Mucosa of rectum (tissue), 2 donors: ENCODE data around the gene ATF7IP.
"Not testable (repeated sequence)": the region's sequence is repeated elsewhere in the genome, so short reads cannot be mapped to it uniquely, and the experiment has no call there.

Experiments
- H3K27ac ChIP-seq, 2 donors: one replicate each; pipeline ENCODE4 v1.7.0; 2013; ENCODE audit warnings: inconsistent platforms in 2 of 2, low read depth in 2 of 2, low read length in 2 of 2
- H3K27me3 ChIP-seq, 2 donors: one replicate each; pipeline ENCODE4 v1.7.0; 2013; ENCODE audit warnings: low read length in 2 of 2; ENCODE audit not compliant: control insufficient read depth in 2 of 2, insufficient read depth in 2 of 2
- H3K36me3 ChIP-seq, 2 donors: one replicate each; pipeline ENCODE4 v1.7.0; 2013; ENCODE audit warnings: low read length in 2 of 2; ENCODE audit not compliant: control insufficient read depth in 2 of 2, insufficient read depth in 2 of 2
- H3K4me1 ChIP-seq, 2 donors: one replicate each; pipeline ENCODE4 v1.7.0; 2013; ENCODE audit warnings: low read length in 2 of 2, mild to moderate bottlenecking in 1 of 2; ENCODE audit not compliant: control insufficient read depth in 2 of 2, insufficient read depth in 2 of 2
- H3K4me3 ChIP-seq, 2 donors: one replicate each; pipeline ENCODE4 v1.7.0; 2013; ENCODE audit warnings: low read length in 2 of 2
- H3K9ac ChIP-seq, 2 donors: one replicate each; pipeline ENCODE4 v1.7.0; 2013; ENCODE audit warnings: low read length in 2 of 2, low read depth in 1 of 2, mild to moderate bottlenecking in 1 of 2
- H3K9me3 ChIP-seq, 2 donors: one replicate each; pipeline ENCODE4 v1.7.0; 2013; ENCODE audit warnings: low read length in 2 of 2; ENCODE audit not compliant: control insufficient read depth in 2 of 2
- donor health status: healthy.
- donor health status: Normal muscosa, but diverticular disease.

The ATF7IP gene

DNA sequence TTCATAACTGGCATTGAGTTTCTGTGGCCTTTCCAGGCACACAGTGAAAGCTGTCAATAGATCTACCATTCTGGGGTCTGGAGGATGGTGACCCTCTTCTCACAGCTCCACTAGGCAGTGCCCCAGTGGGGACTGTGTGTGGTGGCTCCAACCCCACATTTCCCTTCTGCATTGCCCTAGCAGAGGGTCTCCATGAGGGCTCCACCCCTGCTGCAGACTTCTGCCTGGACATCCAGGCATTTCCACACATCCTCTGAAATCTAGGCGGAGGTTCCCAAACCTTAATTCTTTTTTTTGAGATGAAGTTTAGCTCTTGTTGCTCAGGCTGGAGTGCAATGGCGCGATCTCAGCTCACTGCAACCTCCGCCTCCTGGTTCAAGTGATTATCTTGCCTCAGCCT lies 14.0 kb upstream of the ATF7IP start:
- H3K36me3 ChIP-seq, H3K9me3 ChIP-seq, H3K9ac ChIP-seq, H3K27ac ChIP-seq, H3K27me3 ChIP-seq, H3K4me3 ChIP-seq, H3K4me1 ChIP-seq: not testable (repeated sequence)

DNA sequence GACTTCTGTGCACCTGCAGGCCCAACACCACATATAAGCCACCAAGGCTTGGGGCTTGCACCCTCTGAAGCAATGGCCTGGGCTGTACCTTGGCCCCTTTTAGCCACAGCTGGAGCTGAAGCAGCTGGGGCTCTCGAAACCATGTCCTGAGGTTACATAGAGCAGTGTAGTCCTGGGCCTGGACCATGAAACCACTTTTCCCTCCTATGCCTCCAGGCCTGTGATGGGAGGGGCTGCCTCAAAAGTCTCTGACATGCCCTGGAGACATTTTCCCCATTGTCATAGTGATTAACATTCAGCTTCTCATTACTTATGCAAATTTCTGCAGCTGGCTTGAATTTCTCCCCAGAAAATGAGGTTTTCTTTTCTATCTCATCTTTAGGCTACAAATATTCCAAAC lies 13.4 kb upstream of the ATF7IP start:
- H3K27me3 ChIP-seq, H3K4me3 ChIP-seq, H3K9ac ChIP-seq, H3K27ac ChIP-seq, H3K36me3 ChIP-seq, H3K4me1 ChIP-seq, H3K9me3 ChIP-seq: not testable (repeated sequence)

DNA sequence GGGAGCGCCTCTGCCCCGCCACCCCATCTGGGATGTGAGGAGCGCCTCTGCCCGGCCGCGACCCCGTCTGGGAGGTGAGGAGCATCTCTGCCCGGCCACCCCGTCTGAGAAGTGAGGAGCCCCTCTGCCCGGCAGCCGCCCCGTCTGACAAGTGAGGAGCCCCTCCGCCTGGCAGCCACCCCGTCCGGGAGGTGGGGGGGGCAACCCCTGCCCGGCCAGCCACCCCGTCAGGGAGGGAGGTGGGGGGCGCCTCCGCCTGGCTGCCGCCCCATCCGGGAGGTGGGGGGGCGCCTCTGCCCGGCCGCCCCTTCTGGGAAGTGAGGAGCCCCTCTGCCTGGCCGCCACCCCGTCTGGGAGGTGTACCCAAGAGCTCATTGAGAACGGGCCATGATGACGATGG lies 10.8 kb upstream of the ATF7IP start:
- not testable (repeated sequence) for H3K36me3 ChIP-seq, H3K4me3 ChIP-seq, H3K27ac ChIP-seq, H3K4me1 ChIP-seq, H3K9ac ChIP-seq, H3K27me3 ChIP-seq, H3K9me3 ChIP-seq

DNA sequence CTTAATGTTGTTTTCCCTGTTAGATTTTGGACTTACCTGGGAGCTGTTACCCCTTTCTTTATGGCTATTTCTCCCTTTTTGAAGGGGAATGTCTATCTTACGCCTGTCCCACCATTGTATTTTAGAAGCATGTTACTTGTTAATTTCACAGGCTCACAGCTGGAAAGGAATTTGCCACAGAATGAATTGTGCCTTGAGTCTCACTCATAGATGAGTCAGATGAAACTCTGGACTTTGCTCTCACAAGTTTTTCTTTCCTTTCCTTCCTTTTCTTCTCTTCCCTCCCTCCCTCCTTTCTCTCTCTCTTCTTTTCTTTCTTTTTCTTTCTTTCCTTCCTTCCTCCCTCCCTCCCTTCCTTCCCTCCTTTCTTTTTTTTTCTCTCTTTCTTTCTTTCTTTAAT lies 9.3 kb upstream of the ATF7IP start:
- Histone ChIP-seq H3K4me1 (no peaks in the 10 kb centered on the region), H3K4me3 (no peak overlapping the region), H3K27me3 (no peaks in the 10 kb centered on the region), H3K9ac (no peak overlapping the region), H3K36me3 (no peaks in the 10 kb centered on the region), H3K9me3 (peaks cover 3 to 4% of the 10 kb centered on the region in 2 donors), H3K27ac (no peak overlapping the region)

DNA sequence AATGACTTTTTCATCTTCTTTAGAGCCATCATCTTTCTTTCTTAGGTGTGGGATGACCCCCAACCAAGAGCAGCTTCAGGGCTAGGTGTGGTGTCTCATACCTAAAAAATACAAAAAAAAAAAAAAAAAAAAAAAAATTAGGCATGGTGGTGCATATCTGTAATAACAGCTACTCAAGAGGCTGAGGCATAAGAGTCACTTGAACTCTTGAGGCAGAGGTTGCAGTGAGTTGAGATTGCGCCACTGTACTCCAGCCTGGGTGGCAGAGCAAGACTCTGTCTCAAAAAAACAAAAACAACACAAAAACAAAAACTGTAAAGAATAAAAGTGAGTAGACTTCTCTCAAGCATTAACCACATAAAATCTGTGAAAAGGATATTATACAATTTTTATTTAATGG lies 8.0 kb upstream of the ATF7IP start:
- no peak overlapping the region for H3K27ac ChIP-seq
- no peaks in the 10 kb centered on the region for H3K27me3 ChIP-seq
- no peak overlapping the region for H3K9ac ChIP-seq
- no peak overlapping the region for H3K4me3 ChIP-seq
- H3K36me3 ChIP-seq = no peaks in the 10 kb centered on the region
- H3K4me1 ChIP-seq = no peaks in the 10 kb centered on the region
- no peaks in the 10 kb centered on the region for H3K9me3 ChIP-seq

DNA sequence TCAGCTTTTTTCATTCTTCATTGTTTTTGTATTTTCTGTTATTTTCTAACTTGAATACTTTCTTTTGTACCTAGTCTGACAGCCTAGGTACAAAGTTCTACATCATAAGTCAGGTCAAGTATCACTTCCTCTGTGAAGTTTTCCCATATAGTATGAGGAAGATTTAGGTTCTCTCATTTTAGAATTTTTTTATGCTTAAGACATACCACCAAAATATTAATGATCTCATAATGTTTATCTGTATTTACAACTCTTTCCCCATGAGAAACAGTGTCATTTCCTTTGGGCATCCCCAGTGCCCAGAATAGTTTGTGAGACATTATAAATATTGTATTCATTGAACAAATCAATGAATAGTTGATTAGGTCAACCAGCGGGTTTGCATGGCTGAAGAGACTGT lies 3.1 kb upstream of the ATF7IP start:
- H3K9me3 ChIP-seq = no peaks in the 10 kb centered on the region
- H3K4me3 ChIP-seq = no peak overlapping the region
- no peaks in the 10 kb centered on the region for H3K27me3 ChIP-seq
- H3K9ac ChIP-seq = no peak overlapping the region
- no peak overlapping the region for H3K27ac ChIP-seq
- peaks cover under 1 to 4% of the 10 kb centered on the region in 2 donors for H3K4me1 ChIP-seq
- H3K36me3 ChIP-seq = no peaks in the 10 kb centered on the region

DNA sequence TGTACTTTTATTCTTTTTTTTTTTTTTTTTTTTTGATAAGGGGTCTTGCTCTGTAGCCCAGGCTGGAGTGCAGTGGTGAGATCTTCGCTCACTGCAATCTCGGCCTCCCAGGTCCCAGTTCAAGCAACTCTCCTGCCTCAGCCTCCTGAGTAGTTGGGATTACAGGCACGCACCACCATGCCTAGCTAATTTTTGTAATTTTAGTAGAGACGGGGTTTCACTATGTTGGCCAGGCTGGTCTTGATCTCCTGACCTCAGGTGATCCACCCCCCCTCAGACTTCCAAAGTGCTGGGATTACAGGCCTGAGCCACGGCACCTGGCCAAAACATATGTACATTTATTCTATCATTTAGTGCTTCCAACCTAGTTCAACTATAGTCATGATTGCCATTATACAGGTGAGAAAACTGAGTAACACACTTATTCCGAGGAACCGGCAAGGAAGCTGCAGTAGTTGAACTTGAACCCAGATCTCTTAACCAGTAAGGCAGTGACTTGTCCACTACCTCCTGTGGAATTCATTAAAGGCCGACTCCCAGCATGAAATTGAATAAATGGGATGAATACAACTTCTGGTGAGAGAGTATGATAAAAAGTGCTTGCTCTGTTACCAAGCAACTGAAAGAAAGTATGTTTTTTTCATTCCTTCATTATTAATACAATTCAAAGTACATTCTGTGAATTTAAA lies 755 bp upstream of the ATF7IP start:
- Histone ChIP-seq H3K27ac (peak overlapping the region; percentile 99), H3K4me3 (peak overlapping the region; percentile 89 to 94), H3K36me3 (no peaks in the 10 kb centered on the region), H3K27me3 (no peaks in the 10 kb centered on the region), H3K4me1 (peaks cover 2 to 4% of the 10 kb centered on the region in 2 donors), H3K9ac (peak overlapping the region; percentile 58 to 87), H3K9me3 (no peaks in the 10 kb centered on the region)

DNA sequence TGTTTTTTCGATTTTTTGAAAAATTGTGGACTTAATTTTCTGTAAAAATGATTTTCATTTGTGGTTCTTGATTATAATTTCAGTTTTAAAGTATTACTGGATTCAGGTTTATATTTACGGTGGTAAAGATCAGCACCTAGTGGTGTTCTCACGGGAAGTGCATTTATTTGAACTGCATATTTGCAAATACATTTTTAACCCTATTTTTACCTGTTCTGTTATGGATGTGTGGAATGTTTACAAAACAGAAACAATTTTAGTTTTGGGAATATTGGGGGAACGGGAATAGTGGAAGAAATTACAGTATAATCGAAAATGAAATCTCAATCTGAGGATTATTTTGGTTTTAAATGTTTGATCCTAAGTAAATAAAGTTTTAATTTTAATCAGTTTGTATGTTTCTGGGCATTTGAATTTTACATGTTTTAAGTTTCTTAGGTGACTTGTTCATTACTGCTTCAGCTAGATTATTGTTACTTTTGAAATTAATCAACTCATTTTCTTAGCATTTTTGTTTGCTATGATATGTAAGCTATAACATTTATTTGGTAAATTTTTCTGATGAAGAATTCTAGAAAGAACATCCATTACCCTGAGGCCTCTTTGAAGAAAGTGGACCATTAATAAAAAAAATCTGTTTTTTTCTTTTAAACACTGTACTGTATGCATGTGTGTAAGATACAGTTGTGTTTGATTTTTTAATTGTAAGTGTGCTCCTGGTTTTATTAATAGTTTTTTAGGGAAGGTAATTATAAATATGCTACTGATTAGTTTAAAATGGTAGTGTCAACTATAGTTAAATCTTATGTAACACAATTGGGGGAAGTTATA lies 942 bp downstream of the ATF7IP start:
- Histone ChIP-seq H3K4me1 (peaks cover 2 to 4% of the 10 kb centered on the region in 2 donors), H3K9me3 (no peaks in the 10 kb centered on the region), H3K4me3 (peak overlapping the region; percentile 89 to 94), H3K36me3 (no peaks in the 10 kb centered on the region), H3K9ac (peak overlapping the region; percentile 66 to 87), H3K27ac (peak overlapping the region; percentile 99), H3K27me3 (no peaks in the 10 kb centered on the region)

DNA sequence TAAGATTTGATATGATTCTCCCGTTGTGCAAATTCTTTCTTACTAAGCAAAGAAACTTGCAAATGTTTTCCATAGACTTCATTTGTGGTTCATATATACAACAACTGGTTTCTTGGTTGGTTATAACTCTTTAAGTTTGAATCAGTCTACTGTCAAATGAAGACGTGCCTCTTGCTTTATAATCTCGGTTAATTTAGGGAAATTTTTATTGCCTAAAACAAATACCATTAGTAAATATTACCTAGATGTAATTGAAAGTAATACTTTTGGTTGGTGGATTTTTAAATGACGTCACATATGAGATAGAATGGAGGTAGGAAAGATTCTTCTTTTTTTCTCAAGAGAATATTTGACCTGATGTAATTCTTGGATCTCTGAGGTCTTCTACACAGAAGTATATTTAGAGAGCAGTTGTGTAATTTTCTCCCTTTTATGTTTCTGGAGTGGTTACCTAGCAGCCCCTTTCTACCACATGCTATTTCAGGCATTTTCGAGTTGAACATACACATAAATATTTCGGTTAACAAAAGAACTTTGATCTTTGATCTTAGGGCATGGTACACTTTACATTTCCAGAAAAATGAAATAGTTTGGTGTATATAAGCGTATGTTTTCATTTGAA lies 1.7 kb downstream of the ATF7IP start:
- H3K4me3 ChIP-seq = peak overlapping the region; percentile 89 to 94
- H3K27me3 ChIP-seq = no peaks in the 10 kb centered on the region
- peaks cover 2 to 4% of the 10 kb centered on the region in 2 donors for H3K4me1 ChIP-seq
- no peaks in the 10 kb centered on the region for H3K36me3 ChIP-seq
- no peaks in the 10 kb centered on the region for H3K9me3 ChIP-seq
- peak overlapping the region; percentile 13 to 99 for H3K27ac ChIP-seq
- H3K9ac ChIP-seq = peak overlapping the region; percentile 42 to 52

DNA sequence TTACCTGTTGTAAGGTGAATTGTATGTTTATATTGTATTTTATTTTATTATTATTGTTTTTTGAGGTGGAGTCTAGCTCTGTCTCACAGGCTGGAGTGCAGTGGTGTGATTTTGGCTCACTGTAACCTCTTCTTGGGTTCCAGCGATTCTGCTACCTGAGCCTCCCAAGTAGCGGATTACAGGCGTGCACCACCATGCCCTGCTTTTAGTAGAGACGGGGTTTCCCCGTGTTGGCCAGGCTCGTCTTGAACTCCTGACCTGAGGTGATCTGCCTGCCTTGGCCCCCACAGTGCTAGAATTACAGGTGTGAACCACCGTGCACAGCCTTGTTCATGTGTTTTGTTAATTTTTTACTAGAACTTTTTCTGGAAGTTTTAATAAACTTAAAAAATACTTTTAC lies 3.8 kb downstream of the ATF7IP start:
- Histone ChIP-seq H3K9ac (no peak overlapping the region), H3K27me3 (no peaks in the 10 kb centered on the region), H3K4me3 (no peak overlapping the region), H3K36me3 (no peaks in the 10 kb centered on the region), H3K27ac (no peak overlapping the region), H3K9me3 (no peaks in the 10 kb centered on the region), H3K4me1 (peaks cover 2 to 4% of the 10 kb centered on the region in 2 donors)
